ENCODE data around the gene POLR1H. TPM values are rescaled to one million over a fixed set of nuclear protein-coding genes. Genes with fewer than 3 reads are reported as not detected.

Gene POLR1H
- total RNA-seq, 2 donors from 2014 or later = 7.6 to 18.7 TPM

GRCh38 chr6:30102414-30102969, 41.4 kb downstream of the POLR1H start:
- Histone ChIP-seq H3K27ac (peak overlapping the region in 3 of 4 donors; percentile 34 to 54 (median 37)), H3K36me3 (replicated peaks in 1 of 2; ENCODE audit: insufficient read depth in 1 of 2, low read depth in 2 of 2) (no peaks in the 10 kb centered on the region), H3K4me1 (peaks cover 36% of the 10 kb centered on the region), H3K27me3 (no peaks in the 10 kb centered on the region), H3K9me3 (no peaks in the 10 kb centered on the region), H3K4me3 (no peak overlapping the region)
- ATAC-seq = no peak
- peak in 2 of 4 donors; percentile 25 to 32 for DNase-seq
- TF ChIP-seq POLR2A (IDR thresholded peaks at IDR 0.05) (no peak), CTCF (IDR thresholded peaks at IDR 0.05) (no peak)
- intact Hi-C loops (cut with DNase I) = no loop called here
- 33 to 45% methylated on average over 14 to 15 of the region's 15 CpGs for WGBS, 2 donors

GRCh38 chr6:30102970-30103871, 42.2 kb downstream of the POLR1H start:
- 1 to 3% methylated on average over 35 to 36 of the region's 36 CpGs for WGBS, 2 donors

GRCh38 chr6:30103872-30104179, 42.8 kb downstream of the POLR1H start:
- Histone ChIP-seq H3K27ac (no peak overlapping the region), H3K9me3 (no peaks in the 10 kb centered on the region), H3K36me3 (replicated peaks in 1 of 2; ENCODE audit: insufficient read depth in 1 of 2, low read depth in 2 of 2) (no peaks in the 10 kb centered on the region), H3K27me3 (no peaks in the 10 kb centered on the region), H3K4me1 (peaks cover 36% of the 10 kb centered on the region), H3K4me3 (no peak overlapping the region)
- ATAC-seq (no peak), DNase-seq (no peak)
- intact Hi-C loops (cut with DNase I) = no loop called here
- TF ChIP-seq CTCF (IDR thresholded peaks at IDR 0.05) (no peak), POLR2A (IDR thresholded peaks at IDR 0.05) (no peak)
- 41 to 46% methylated on average over 3 of the region's 3 CpGs for WGBS, 2 donors

More at GRCh38 chr6:30102970-30103871, 42.2 kb downstream of the POLR1H start:
- peak in 2 of 3 donors; percentile 18 to 29 for TF ChIP-seq POLR2A (IDR thresholded peaks at IDR 0.05)
- TF ChIP-seq CTCF (IDR thresholded peaks at IDR 0.05) = peak; percentile 68 to 99 (median 94)
- H3K4me1 ChIP-seq = peaks cover 36% of the 10 kb centered on the region
- H3K27me3 ChIP-seq = no peaks in the 10 kb centered on the region
- ATAC-seq (peak; percentile 80), DNase-seq (peak; percentile 89 to 93 (median 90))
- no peaks in the 10 kb centered on the region for H3K9me3 ChIP-seq
- no peak overlapping the region for H3K4me3 ChIP-seq
- intact Hi-C loops (cut with DNase I) = no loop called here
- no peaks in the 10 kb centered on the region for H3K36me3 ChIP-seq (replicated peaks in 1 of 2; ENCODE audit: insufficient read depth in 1 of 2, low read depth in 2 of 2)
- H3K27ac ChIP-seq = peak overlapping the region in 3 of 4 donors; percentile 34 to 54 (median 37)

- intact Hi-C loops (cut with DNase I) = no loop called here
- WGBS, 2 donors = 74 to 87% methylated on average over 2 of the region's 2 CpGs
- ATAC-seq (no peak), DNase-seq (no peak)
- TF ChIP-seq CTCF (IDR thresholded peaks at IDR 0.05) (no peak), POLR2A (IDR thresholded peaks at IDR 0.05) (no peak)
- Histone ChIP-seq H3K4me3 (no peak overlapping the region), H3K27me3 (no peaks in the 10 kb centered on the region), H3K27ac (no peak overlapping the region), H3K36me3 (replicated peaks in 1 of 2; ENCODE audit: insufficient read depth in 1 of 2, low read depth in 2 of 2) (no peaks in the 10 kb centered on the region), H3K4me1 (peaks cover 36% of the 10 kb centered on the region), H3K9me3 (no peaks in the 10 kb centered on the region)
These were observed 43.6 kb downstream of the POLR1H start for GRCh38 chr6:30104661-30105060.
